ENCODE results near the gene SPINDOC. TPM values are rescaled to one million over a fixed set of nuclear protein-coding genes. Genes with fewer than 3 reads are reported as not detected.
A peak's percentile ranks its signal among the peaks of the same experiment; 100 is the strongest.

SPINDOC gene, protein sequence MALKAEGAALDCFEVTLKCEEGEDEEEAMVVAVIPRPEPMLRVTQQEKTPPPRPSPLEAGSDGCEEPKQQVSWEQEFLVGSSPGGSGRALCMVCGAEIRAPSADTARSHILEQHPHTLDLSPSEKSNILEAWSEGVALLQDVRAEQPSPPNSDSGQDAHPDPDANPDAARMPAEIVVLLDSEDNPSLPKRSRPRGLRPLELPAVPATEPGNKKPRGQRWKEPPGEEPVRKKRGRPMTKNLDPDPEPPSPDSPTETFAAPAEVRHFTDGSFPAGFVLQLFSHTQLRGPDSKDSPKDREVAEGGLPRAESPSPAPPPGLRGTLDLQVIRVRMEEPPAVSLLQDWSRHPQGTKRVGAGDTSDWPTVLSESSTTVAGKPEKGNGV
- total RNA-seq (2022): 17.1 and 21.4 TPM in 2 replicates
- percentile 61 among the genes with signal in this experiment for Bru-seq, nascent RNA
- percentile 63 among the genes with signal in this experiment for BruChase-seq, experiment 1, labeled RNA remaining after a 6-hour chase
- BruChase-seq, experiment 2, labeled RNA remaining after a 2-hour chase: percentile 67 among the genes with signal in this experiment
- long read RNA-seq, partial matches to known transcripts: 0 of 2 reads
- long read RNA-seq, other reads (novel, unspliced or antisense): 2 of 2 reads

DNA sequence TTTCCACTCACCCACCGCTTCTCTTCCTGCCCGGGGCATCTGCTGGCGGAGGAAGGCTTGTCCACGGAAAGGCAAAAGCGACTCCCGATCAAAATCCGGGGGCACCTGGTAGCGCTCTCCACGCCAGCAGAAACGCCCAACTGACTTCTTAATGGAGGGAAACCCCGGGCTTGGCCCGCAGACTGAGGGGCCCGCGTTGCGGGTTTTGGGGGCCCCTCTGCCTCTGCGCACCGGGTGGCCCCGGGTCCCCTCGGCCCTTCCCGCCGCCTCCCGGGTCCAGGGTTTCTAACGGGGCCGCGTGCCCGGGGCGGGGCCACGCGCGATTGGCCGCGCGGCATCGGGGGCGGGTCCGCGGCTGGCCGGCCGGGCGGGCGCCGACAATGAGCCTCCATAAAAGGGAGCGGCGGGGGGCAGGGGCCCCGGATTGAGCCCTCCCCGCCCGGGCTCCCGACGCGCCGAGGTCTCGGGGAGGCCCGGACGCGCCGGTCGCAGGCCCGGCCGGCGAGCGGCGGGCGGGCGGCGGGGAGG, at the start of gene SPINDOC:
Gene SPINDOC, plus strand, starts transcription at position 422 of the 528 bp plus-strand sequence. CDS start 231 bp downstream, outside the sequence.
- TF ChIP-seq, protein P1, sequence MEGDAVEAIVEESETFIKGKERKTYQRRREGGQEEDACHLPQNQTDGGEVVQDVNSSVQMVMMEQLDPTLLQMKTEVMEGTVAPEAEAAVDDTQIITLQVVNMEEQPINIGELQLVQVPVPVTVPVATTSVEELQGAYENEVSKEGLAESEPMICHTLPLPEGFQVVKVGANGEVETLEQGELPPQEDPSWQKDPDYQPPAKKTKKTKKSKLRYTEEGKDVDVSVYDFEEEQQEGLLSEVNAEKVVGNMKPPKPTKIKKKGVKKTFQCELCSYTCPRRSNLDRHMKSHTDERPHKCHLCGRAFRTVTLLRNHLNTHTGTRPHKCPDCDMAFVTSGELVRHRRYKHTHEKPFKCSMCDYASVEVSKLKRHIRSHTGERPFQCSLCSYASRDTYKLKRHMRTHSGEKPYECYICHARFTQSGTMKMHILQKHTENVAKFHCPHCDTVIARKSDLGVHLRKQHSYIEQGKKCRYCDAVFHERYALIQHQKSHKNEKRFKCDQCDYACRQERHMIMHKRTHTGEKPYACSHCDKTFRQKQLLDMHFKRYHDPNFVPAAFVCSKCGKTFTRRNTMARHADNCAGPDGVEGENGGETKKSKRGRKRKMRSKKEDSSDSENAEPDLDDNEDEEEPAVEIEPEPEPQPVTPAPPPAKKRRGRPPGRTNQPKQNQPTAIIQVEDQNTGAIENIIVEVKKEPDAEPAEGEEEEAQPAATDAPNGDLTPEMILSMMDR (IDR thresholded peaks at IDR 0.05; ENCODE audit: unreplicated experiment): no peak
- Mint-ChIP-seq H3K4me3 (ENCODE audit: unreplicated experiment) (peak within 1 kb of the TSS; percentile 75), H3K9me3 (ENCODE audit: unreplicated experiment) (no peaks in the 10 kb centered on the region), H3K27ac (ENCODE audit: low read depth, unreplicated experiment) (no peak within 1 kb of the TSS), H3K36me3 (ENCODE audit: insufficient read depth, unreplicated experiment) (peaks cover 21% of the 10 kb centered on the region), H3K27me3 (ENCODE audit: insufficient read depth, unreplicated experiment) (no peaks in the 10 kb centered on the region), H3K4me1 (ENCODE audit: insufficient read depth, unreplicated experiment) (peaks cover 26% of the 10 kb centered on the region)
- ChIA-PET CTCF (no interaction called here), POLR2A (interaction anchor here (0.7 to 1.6 kb wide), 6 partner anchors 9 to 45 kb away, joined by 3 to 16 read pairs (median 4); partner anchors contain the start of gene ZFTA)
- DNase-seq (ENCODE audit: unreplicated experiment): peak; percentile 68
- intact Hi-C loops (cut with micrococcal nuclease): no loop called here
- no TSS peak for BruUV-seq (replicated peaks)

DNA sequence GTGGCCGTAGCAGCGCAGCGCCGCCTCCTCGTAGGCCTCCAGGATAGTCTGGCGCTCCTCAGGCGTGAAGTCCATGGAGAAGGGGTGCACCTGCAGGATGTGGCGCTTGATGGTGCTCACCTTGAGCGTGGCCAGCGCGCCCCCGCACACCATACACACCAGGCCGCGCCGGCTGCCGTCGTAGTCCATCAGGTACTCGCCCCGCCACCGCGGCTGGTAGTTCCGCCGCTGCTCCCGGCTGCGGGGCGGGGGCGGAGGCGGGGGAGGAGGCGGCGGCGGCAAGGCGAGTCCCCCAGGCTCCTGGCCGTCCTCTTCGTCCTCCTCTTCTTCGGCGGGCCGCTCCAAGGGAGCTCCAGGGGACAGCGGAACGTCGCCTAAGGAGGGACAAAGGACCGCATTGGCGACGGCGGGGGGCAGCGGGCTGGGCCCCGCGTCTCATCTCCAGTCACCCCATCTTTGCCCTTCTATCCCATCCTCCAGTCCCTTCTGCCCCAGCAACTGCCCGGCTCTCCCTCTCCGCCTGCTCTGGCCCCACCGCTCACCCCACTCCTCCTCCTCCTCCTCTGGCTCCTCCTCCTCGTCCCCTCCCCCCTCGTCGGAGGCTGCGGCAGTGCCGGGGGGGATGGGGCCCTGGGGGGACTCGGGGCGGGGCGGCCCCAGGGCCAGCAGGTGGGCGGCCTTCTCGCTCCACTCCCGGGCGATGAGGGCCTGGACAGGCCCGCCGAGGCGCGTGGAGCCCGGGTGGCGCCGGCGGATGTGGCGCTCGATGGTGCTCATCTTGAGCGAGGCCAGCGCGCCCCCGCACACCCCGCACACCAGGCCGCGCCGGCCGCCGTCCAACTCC, 49.5 kb upstream of the SPINDOC start:
- intact Hi-C loops (cut with micrococcal nuclease): no loop called here
- TF ChIP-seq, protein P1 (IDR thresholded peaks at IDR 0.05; ENCODE audit: unreplicated experiment): no peak
- Mint-ChIP-seq H3K27ac (ENCODE audit: low read depth, unreplicated experiment) (no peak overlapping the region), H3K4me3 (ENCODE audit: unreplicated experiment) (no peak overlapping the region), H3K27me3 (ENCODE audit: insufficient read depth, unreplicated experiment) (no peaks in the 10 kb centered on the region), H3K4me1 (ENCODE audit: insufficient read depth, unreplicated experiment) (peaks cover 12% of the 10 kb centered on the region), H3K36me3 (ENCODE audit: insufficient read depth, unreplicated experiment) (peaks cover 32% of the 10 kb centered on the region), H3K9me3 (ENCODE audit: unreplicated experiment) (no peaks in the 10 kb centered on the region)
- CTCF ChIA-PET: no interaction called here
- BruUV-seq (replicated peaks): no TSS peak
- no peak for DNase-seq (ENCODE audit: unreplicated experiment)
- POLR2A ChIA-PET: no interaction called here

DNA sequence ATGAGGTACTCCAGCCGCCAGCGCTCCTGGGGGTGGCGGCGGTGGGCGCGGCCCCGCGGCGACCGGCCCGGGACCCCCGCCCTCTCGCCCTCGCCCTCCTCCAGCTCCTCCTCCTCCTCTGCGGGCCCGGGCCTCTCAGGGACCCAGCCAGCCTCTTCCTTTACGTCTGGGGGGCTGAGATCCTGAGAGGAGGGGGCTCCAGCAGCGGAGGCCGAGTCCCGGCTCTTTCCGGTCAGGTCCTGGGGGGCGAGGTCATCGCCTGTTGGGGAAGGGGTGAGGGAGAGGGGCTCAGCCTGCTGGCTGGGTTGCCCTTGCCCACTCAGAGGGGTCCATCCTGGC, 48.9 kb upstream of the SPINDOC start:
- Mint-ChIP-seq H3K4me3 (ENCODE audit: unreplicated experiment) (no peak overlapping the region), H3K27me3 (ENCODE audit: insufficient read depth, unreplicated experiment) (no peaks in the 10 kb centered on the region), H3K9me3 (ENCODE audit: unreplicated experiment) (no peaks in the 10 kb centered on the region), H3K36me3 (ENCODE audit: insufficient read depth, unreplicated experiment) (peaks cover 26% of the 10 kb centered on the region), H3K4me1 (ENCODE audit: insufficient read depth, unreplicated experiment) (peaks cover 12% of the 10 kb centered on the region), H3K27ac (ENCODE audit: low read depth, unreplicated experiment) (no peak overlapping the region)
- no peak for DNase-seq (ENCODE audit: unreplicated experiment)
- TF ChIP-seq, protein P1 (IDR thresholded peaks at IDR 0.05; ENCODE audit: unreplicated experiment): no peak
- no TSS peak for BruUV-seq (replicated peaks)
- POLR2A ChIA-PET: no interaction called here
- CTCF ChIA-PET: no interaction called here
- intact Hi-C loops (cut with micrococcal nuclease): no loop called here
